ENCODE results near the gene MRPL2. TPM values are rescaled to one million over a fixed set of nuclear protein-coding genes. Genes with fewer than 3 reads are reported as not detected.

The MRPL2 gene
- total RNA-seq, 1 donor from 2014 or later: 47.4 TPM

- no peaks in the 10 kb centered on the region for H3K9me3 Mint-ChIP-seq (ENCODE audit: unreplicated experiment)
- FAIRE-seq (no peak), DNase-seq (ENCODE audit: low read depth) (no peak)
- Histone ChIP-seq H3K4me3 (ENCODE audit: insufficient read depth, low read depth, low read length) (no peak overlapping the region), H3K36me3 (ENCODE audit: insufficient read depth, low read length) (peaks cover 4% of the 10 kb centered on the region), H3K9ac (ENCODE audit: low read length) (no peak overlapping the region), H4K20me1 (ENCODE audit: insufficient read depth, low read length) (peaks cover 7% of the 10 kb centered on the region), H3K4me1 (ENCODE audit: insufficient read depth, low read length) (no peaks in the 10 kb centered on the region), H3K27me3 (ENCODE audit: insufficient read depth, low read length) (no peaks in the 10 kb centered on the region), H3K27ac (ENCODE audit: low read depth, low read length) (no peak overlapping the region), H2AFZ (ENCODE audit: low read depth, low read length) (no peak overlapping the region), H3K79me2 (ENCODE audit: insufficient read depth, low read length) (no peaks in the 10 kb centered on the region), H3K9me3 (ENCODE audit: insufficient read depth, low read depth, low read length) (no peaks in the 10 kb centered on the region), H3K4me2 (ENCODE audit: low read length) (no peak overlapping the region)
- H3K27ac Mint-ChIP-seq (ENCODE audit: unreplicated experiment): no peak overlapping the region
- no peak for TF ChIP-seq CTCF (IDR thresholded peaks at IDR 0.05; ENCODE audit: insufficient read depth, low read depth, low read length)
- no peak for TF ChIP-seq EZH2 (IDR thresholded peaks at IDR 0.05; ENCODE audit: insufficient read depth, low read length)
- H3K4me1 Mint-ChIP-seq (ENCODE audit: low read depth, unreplicated experiment): no peaks in the 10 kb centered on the region
- no peak overlapping the region for H3K4me3 Mint-ChIP-seq (ENCODE audit: unreplicated experiment)
- no peaks in the 10 kb centered on the region for H3K27me3 Mint-ChIP-seq (ENCODE audit: low read depth, unreplicated experiment)
- peaks cover 38% of the 10 kb centered on the region for H3K36me3 Mint-ChIP-seq (ENCODE audit: low read depth, unreplicated experiment)
These were observed 18.5 kb downstream of the MRPL2 start for GRCh38 chr6:43040542-43041257.

- DNase-seq (ENCODE audit: low read depth) (no peak), FAIRE-seq (no peak)
- H4K20me1 ChIP-seq (ENCODE audit: insufficient read depth, low read length): peaks cover 15% of the 10 kb centered on the region
- no peak for TF ChIP-seq CTCF (IDR thresholded peaks at IDR 0.05; ENCODE audit: insufficient read depth, low read depth, low read length)
- TF ChIP-seq EZH2 (IDR thresholded peaks at IDR 0.05; ENCODE audit: insufficient read depth, low read length): no peak
- Mint-ChIP-seq H3K4me1 (ENCODE audit: low read depth, unreplicated experiment) (no peaks in the 10 kb centered on the region), H3K27ac (ENCODE audit: unreplicated experiment) (no peak overlapping the region), H3K36me3 (ENCODE audit: low read depth, unreplicated experiment) (peaks cover 33% of the 10 kb centered on the region), H3K27me3 (ENCODE audit: low read depth, unreplicated experiment) (no peaks in the 10 kb centered on the region), H3K9me3 (ENCODE audit: unreplicated experiment) (no peaks in the 10 kb centered on the region), H3K4me3 (ENCODE audit: unreplicated experiment) (no peak overlapping the region)
- no peaks in the 10 kb centered on the region for H3K27me3 ChIP-seq (ENCODE audit: insufficient read depth, low read length)
- H3K27ac ChIP-seq (ENCODE audit: low read depth, low read length): no peak overlapping the region
- H3K4me3 ChIP-seq (ENCODE audit: insufficient read depth, low read depth, low read length): no peak overlapping the region
- H3K79me2 ChIP-seq (ENCODE audit: insufficient read depth, low read length): no peaks in the 10 kb centered on the region
- no peaks in the 10 kb centered on the region for H3K9me3 ChIP-seq (ENCODE audit: insufficient read depth, low read depth, low read length)
- no peak overlapping the region for H2AFZ ChIP-seq (ENCODE audit: low read depth, low read length)
- no peak overlapping the region for H3K4me2 ChIP-seq (ENCODE audit: low read length)
- no peaks in the 10 kb centered on the region for H3K4me1 ChIP-seq (ENCODE audit: insufficient read depth, low read length)
- peaks cover 9% of the 10 kb centered on the region for H3K36me3 ChIP-seq (ENCODE audit: insufficient read depth, low read length)
- H3K9ac ChIP-seq (ENCODE audit: low read length): no peak overlapping the region
These were observed 20.5 kb downstream of the MRPL2 start for GRCh38 chr6:43038727-43039126.

- Histone ChIP-seq H3K4me2 (ENCODE audit: low read length) (no peak overlapping the region), H3K36me3 (ENCODE audit: insufficient read depth, low read length) (peaks cover 13% of the 10 kb centered on the region), H3K79me2 (ENCODE audit: insufficient read depth, low read length) (no peaks in the 10 kb centered on the region), H3K4me3 (ENCODE audit: insufficient read depth, low read depth, low read length) (no peak overlapping the region), H4K20me1 (ENCODE audit: insufficient read depth, low read length) (peaks cover 15% of the 10 kb centered on the region), H3K4me1 (ENCODE audit: insufficient read depth, low read length) (no peaks in the 10 kb centered on the region), H3K9ac (ENCODE audit: low read length) (no peak overlapping the region), H2AFZ (ENCODE audit: low read depth, low read length) (no peak overlapping the region), H3K27me3 (ENCODE audit: insufficient read depth, low read length) (no peaks in the 10 kb centered on the region), H3K27ac (ENCODE audit: low read depth, low read length) (no peak overlapping the region), H3K9me3 (ENCODE audit: insufficient read depth, low read depth, low read length) (no peaks in the 10 kb centered on the region)
- Mint-ChIP-seq H3K4me1 (ENCODE audit: low read depth, unreplicated experiment) (no peaks in the 10 kb centered on the region), H3K9me3 (ENCODE audit: unreplicated experiment) (no peaks in the 10 kb centered on the region), H3K27me3 (ENCODE audit: low read depth, unreplicated experiment) (no peaks in the 10 kb centered on the region), H3K36me3 (ENCODE audit: low read depth, unreplicated experiment) (peaks cover 24% of the 10 kb centered on the region), H3K4me3 (ENCODE audit: unreplicated experiment) (no peak overlapping the region), H3K27ac (ENCODE audit: unreplicated experiment) (no peak overlapping the region)
- FAIRE-seq (no peak), DNase-seq (ENCODE audit: low read depth) (no peak)
- TF ChIP-seq EZH2 (IDR thresholded peaks at IDR 0.05; ENCODE audit: insufficient read depth, low read length) (no peak), CTCF (IDR thresholded peaks at IDR 0.05; ENCODE audit: insufficient read depth, low read depth, low read length) (no peak)
These were observed 21.5 kb downstream of the MRPL2 start for GRCh38 chr6:43037706-43038105.
